ENCODE measurements around the gene CAPN15. TPM values are rescaled to one million over a fixed set of nuclear protein-coding genes. Genes with fewer than 3 reads are reported as not detected.

CAPN15 gene
- total and polyA plus RNA-seq, 9 of the 15 experiments (the other 6 are each of a cell fraction or from before 2014, with no cell fraction given), result 0.62 to 111 (median 14.2) TPM

DNA sequence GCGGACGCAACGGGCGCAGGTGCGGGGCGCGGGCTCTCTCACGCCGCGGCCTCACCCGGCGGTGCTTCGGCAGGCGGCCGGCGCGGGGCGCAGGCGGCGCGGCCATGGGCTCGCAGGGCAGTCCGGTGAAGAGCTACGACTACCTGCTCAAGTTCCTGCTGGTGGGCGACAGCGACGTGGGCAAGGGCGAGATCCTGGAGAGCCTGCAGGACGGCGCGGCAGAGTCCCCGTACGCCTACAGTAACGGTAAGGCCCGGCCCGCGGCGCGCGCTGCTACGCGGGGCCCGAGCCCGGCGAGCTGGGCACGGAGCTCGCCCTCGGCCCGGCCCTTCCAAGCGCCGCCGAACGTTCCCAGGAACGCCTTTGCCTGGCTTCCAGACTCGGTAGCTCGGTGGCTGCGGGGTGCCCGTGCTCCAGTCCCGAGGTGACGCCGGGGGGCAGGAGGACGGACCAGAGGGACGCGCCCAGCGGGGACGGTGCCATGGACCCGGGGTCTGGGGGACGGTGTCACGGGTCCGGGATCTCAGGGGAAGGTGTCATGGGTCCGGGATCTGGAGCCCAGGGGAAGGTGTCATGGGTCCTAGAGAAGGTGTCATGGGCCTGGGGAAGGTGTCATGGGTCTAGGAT, 62.8 kb downstream of the CAPN15 start (continued):
- TF ChIP-seq, protein P1, sequence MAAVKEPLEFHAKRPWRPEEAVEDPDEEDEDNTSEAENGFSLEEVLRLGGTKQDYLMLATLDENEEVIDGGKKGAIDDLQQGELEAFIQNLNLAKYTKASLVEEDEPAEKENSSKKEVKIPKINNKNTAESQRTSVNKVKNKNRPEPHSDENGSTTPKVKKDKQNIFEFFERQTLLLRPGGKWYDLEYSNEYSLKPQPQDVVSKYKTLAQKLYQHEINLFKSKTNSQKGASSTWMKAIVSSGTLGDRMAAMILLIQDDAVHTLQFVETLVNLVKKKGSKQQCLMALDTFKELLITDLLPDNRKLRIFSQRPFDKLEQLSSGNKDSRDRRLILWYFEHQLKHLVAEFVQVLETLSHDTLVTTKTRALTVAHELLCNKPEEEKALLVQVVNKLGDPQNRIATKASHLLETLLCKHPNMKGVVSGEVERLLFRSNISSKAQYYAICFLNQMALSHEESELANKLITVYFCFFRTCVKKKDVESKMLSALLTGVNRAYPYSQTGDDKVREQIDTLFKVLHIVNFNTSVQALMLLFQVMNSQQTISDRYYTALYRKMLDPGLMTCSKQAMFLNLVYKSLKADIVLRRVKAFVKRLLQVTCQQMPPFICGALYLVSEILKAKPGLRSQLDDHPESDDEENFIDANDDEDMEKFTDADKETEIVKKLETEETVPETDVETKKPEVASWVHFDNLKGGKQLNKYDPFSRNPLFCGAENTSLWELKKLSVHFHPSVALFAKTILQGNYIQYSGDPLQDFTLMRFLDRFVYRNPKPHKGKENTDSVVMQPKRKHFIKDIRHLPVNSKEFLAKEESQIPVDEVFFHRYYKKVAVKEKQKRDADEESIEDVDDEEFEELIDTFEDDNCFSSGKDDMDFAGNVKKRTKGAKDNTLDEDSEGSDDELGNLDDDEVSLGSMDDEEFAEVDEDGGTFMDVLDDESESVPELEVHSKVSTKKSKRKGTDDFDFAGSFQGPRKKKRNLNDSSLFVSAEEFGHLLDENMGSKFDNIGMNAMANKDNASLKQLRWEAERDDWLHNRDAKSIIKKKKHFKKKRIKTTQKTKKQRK (IDR thresholded peaks at IDR 0.05; ENCODE audit: borderline replicate concordance, low read depth, low read length), result no peak
- no peak for TF ChIP-seq EHMT2 (IDR thresholded peaks at IDR 0.05)
- no peak for TF ChIP-seq ETV6 (IDR thresholded peaks at IDR 0.05; ENCODE audit: borderline replicate concordance in 1 of 2, low read depth in 2 of 2, low read length in 1 of 2)
- no peak for TF ChIP-seq ETV6 (CRISPR knock-in tag; IDR thresholded peaks at IDR 0.05; ENCODE audit: borderline replicate concordance)
- TF ChIP-seq, protein P2, sequence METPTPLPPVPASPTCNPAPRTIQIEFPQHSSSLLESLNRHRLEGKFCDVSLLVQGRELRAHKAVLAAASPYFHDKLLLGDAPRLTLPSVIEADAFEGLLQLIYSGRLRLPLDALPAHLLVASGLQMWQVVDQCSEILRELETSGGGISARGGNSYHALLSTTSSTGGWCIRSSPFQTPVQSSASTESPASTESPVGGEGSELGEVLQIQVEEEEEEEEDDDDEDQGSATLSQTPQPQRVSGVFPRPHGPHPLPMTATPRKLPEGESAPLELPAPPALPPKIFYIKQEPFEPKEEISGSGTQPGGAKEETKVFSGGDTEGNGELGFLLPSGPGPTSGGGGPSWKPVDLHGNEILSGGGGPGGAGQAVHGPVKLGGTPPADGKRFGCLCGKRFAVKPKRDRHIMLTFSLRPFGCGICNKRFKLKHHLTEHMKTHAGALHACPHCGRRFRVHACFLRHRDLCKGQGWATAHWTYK (CRISPR knock-in tag; IDR thresholded peaks at IDR 0.05), result peak; percentile 42; the same call in 1 of the 2 replicates
- peak in 1 of 2 experiments; percentile 37; a peak in 1 of 4 replicates for TF ChIP-seq TEAD1 (CRISPR knock-in tag; IDR thresholded peaks at IDR 0.05)
- TF ChIP-seq GTF2A2 (tag; IDR thresholded peaks at IDR 0.05), result no peak
- TF ChIP-seq, protein P3, sequence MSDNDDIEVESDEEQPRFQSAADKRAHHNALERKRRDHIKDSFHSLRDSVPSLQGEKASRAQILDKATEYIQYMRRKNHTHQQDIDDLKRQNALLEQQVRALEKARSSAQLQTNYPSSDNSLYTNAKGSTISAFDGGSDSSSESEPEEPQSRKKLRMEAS (CRISPR knock-in tag; IDR thresholded peaks at IDR 0.05), result peak; percentile 37
- no peak for TF ChIP-seq ZNF197 (CRISPR knock-in tag; IDR thresholded peaks at IDR 0.05; ENCODE audit: low read depth)
- TF ChIP-seq SLC30A9 (CRISPR knock-in tag; IDR thresholded peaks at IDR 0.05), result no peak
- no peak for TF ChIP-seq KDM1A (IDR thresholded peaks at IDR 0.05)
- TF ChIP-seq ELF4 (CRISPR knock-in tag; IDR thresholded peaks at IDR 0.05), result no peak
- TF ChIP-seq TEAD4 (IDR thresholded peaks at IDR 0.05; ENCODE audit: low read length), result no peak
- no peak for TF ChIP-seq TEAD4 (CRISPR knock-in tag; IDR thresholded peaks at IDR 0.05; ENCODE audit: borderline replicate concordance)
- TF ChIP-seq ZNF445 (CRISPR knock-in tag; IDR thresholded peaks at IDR 0.05; ENCODE audit: low read depth), result no peak
- TF ChIP-seq ZKSCAN8 (CRISPR knock-in tag; IDR thresholded peaks at IDR 0.05), result no peak
- TF ChIP-seq ZZZ3 (IDR thresholded peaks at IDR 0.05), result no peak
- TF ChIP-seq, protein P4, sequence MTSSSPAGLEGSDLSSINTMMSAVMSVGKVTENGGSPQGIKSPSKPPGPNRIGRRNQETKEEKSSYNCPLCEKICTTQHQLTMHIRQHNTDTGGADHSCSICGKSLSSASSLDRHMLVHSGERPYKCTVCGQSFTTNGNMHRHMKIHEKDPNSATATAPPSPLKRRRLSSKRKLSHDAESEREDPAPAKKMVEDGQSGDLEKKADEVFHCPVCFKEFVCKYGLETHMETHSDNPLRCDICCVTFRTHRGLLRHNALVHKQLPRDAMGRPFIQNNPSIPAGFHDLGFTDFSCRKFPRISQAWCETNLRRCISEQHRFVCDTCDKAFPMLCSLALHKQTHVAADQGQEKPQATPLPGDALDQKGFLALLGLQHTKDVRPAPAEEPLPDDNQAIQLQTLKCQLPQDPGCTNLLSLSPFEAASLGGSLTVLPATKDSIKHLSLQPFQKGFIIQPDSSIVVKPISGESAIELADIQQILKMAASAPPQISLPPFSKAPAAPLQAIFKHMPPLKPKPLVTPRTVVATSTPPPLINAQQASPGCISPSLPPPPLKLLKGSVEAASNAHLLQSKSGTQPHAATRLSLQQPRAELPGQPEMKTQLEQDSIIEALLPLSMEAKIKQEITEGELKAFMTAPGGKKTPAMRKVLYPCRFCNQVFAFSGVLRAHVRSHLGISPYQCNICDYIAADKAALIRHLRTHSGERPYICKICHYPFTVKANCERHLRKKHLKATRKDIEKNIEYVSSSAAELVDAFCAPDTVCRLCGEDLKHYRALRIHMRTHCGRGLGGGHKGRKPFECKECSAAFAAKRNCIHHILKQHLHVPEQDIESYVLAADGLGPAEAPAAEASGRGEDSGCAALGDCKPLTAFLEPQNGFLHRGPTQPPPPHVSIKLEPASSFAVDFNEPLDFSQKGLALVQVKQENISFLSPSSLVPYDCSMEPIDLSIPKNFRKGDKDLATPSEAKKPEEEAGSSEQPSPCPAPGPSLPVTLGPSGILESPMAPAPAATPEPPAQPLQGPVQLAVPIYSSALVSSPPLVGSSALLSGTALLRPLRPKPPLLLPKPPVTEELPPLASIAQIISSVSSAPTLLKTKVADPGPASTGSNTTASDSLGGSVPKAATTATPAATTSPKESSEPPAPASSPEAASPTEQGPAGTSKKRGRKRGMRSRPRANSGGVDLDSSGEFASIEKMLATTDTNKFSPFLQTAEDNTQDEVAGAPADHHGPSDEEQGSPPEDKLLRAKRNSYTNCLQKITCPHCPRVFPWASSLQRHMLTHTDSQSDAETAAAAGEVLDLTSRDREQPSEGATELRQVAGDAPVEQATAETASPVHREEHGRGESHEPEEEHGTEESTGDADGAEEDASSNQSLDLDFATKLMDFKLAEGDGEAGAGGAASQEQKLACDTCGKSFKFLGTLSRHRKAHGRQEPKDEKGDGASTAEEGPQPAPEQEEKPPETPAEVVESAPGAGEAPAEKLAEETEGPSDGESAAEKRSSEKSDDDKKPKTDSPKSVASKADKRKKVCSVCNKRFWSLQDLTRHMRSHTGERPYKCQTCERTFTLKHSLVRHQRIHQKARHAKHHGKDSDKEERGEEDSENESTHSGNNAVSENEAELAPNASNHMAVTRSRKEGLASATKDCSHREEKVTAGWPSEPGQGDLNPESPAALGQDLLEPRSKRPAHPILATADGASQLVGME (CRISPR knock-in tag; IDR thresholded peaks at IDR 0.05), result peak; percentile 59; the same call in 1 of the 2 replicates

Measured in K562 (cell line).